ENCODE measurements around the gene POLG2. TPM values are rescaled to one million over a fixed set of nuclear protein-coding genes. Genes with fewer than 3 reads are reported as not detected.

The POLG2 gene
- total RNA-seq, 3 donors from 2014 or later = 10.8 to 13.5 (median 11.8) TPM

DNA sequence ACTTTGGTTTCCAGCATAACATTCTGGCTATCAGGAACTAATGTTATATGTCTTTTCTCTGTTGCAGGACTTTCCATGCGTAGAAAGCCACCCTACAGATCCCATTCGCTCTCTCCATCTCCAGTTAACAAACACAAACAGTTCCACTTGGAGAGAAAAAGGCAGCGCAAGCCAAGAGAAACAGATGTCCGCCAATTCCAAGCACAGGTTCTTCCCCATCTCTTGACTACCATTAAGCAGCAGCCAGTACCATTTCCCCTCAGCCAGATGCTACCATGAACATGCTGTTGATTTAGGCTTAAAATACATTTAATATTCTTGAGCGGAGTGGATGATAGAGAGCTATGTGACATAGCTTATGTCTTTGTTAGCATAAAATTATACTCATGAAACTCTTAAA, 32.4 kb upstream of the POLG2 start:
- Histone ChIP-seq H3K4me1 (ENCODE audit: low read depth) (no peaks in the 10 kb centered on the region), H3K4me3 (no peak overlapping the region), H3K9me3 (no peaks in the 10 kb centered on the region), H3K36me3 (ENCODE audit: low read depth) (peaks cover 8% of the 10 kb centered on the region)
- DNase-seq (no peak), ATAC-seq (no peak)
- intact Hi-C loops (cut with DNase I, micrococcal nuclease) = no loop called here
- no peak for TF ChIP-seq CTCF (IDR thresholded peaks at IDR 0.05)

- no peaks in the 10 kb centered on the region for H3K9me3 ChIP-seq
- peaks cover 5% of the 10 kb centered on the region for H3K36me3 ChIP-seq (ENCODE audit: low read depth)
- no peak overlapping the region for H3K4me3 ChIP-seq
- intact Hi-C loops (cut with DNase I, micrococcal nuclease) = no loop called here
- DNase-seq = no peak
- TF ChIP-seq CTCF (IDR thresholded peaks at IDR 0.05) = no peak
- ATAC-seq = no peak
- H3K4me1 ChIP-seq (ENCODE audit: low read depth) = no peaks in the 10 kb centered on the region
Measured at GRCh38 chr17:64527914-64528313, 31.1 kb upstream of the POLG2 start.

DNA sequence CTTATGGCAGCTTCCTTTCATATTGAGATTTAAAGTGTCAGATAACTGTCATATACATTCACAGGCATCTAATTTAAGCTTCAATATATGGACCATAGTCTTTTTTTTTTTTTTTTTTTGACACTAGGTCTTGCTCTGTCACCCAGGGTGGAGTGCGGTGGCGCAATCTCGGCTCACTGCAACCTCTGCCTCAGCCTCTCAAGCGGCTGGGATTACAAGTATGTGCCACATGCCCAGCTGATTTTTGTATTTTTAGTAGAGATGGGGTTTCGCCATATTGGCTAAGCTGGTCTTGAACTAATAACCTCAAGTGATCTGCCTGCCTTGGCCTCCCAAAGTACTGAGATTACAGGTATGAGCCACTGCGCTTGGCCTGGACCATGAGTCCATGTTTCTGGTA, 23.5 kb upstream of the POLG2 start:
- intact Hi-C loops (cut with DNase I, micrococcal nuclease) = no loop called here
- no peak for TF ChIP-seq CTCF (IDR thresholded peaks at IDR 0.05)
- DNase-seq = no peak
- Histone ChIP-seq H3K36me3 (ENCODE audit: low read depth) (peaks cover 4% of the 10 kb centered on the region), H3K9me3 (no peaks in the 10 kb centered on the region), H3K4me1 (ENCODE audit: low read depth) (no peaks in the 10 kb centered on the region), H3K4me3 (no peak overlapping the region)
- ATAC-seq = no peak

- intact Hi-C loops (cut with DNase I, micrococcal nuclease) = no loop called here
- TF ChIP-seq CTCF (IDR thresholded peaks at IDR 0.05) = no peak
- Histone ChIP-seq H3K36me3 (ENCODE audit: low read depth) (peaks cover 4% of the 10 kb centered on the region), H3K4me3 (no peak overlapping the region), H3K4me1 (ENCODE audit: low read depth) (no peaks in the 10 kb centered on the region), H3K9me3 (no peaks in the 10 kb centered on the region)
- ATAC-seq = no peak
- no peak for DNase-seq
Measured at GRCh38 chr17:64519601-64520000, 22.7 kb upstream of the POLG2 start.

GRCh38 chr17:64515829-64516228, 19.0 kb upstream of the POLG2 start:
- H3K9me3 ChIP-seq = no peaks in the 10 kb centered on the region
- H3K36me3 ChIP-seq (ENCODE audit: low read depth) = no peaks in the 10 kb centered on the region
- ATAC-seq (no peak), DNase-seq (no peak)
- intact Hi-C loops (cut with DNase I, micrococcal nuclease) = no loop called here
- H3K4me1 ChIP-seq (ENCODE audit: low read depth) = no peaks in the 10 kb centered on the region
- no peak overlapping the region for H3K4me3 ChIP-seq
- TF ChIP-seq CTCF (IDR thresholded peaks at IDR 0.05) = no peak

- DNase-seq (no peak), ATAC-seq (no peak)
- H3K4me1 ChIP-seq (ENCODE audit: low read depth) = no peaks in the 10 kb centered on the region
- no peak overlapping the region for H3K4me3 ChIP-seq
- H3K9me3 ChIP-seq = no peaks in the 10 kb centered on the region
- intact Hi-C loops (cut with DNase I, micrococcal nuclease) = no loop called here
- TF ChIP-seq CTCF (IDR thresholded peaks at IDR 0.05) = no peak
- H3K36me3 ChIP-seq (ENCODE audit: low read depth) = peaks cover 3% of the 10 kb centered on the region
Measured at GRCh38 chr17:64515419-64515818, 18.6 kb upstream of the POLG2 start.

Data from mucosa of descending colon (tissue), 3 donors.